Adrenal gland (tissue), 12 donors: ENCODE results near the gene ASCL3. TPM values are rescaled to one million over a fixed set of nuclear protein-coding genes. Genes with fewer than 3 reads are reported as not detected.
"Not testable (repeated sequence)": the region's sequence is repeated elsewhere in the genome, so short reads cannot be mapped to it uniquely, and the experiment has no call there.

Experiments
- DNase-seq, 7 donors: peaks; one replicate each; pipeline ENCODE4 v3.0.0-alpha.2; 2019 to 2020
- H3K27ac ChIP-seq, 5 donors: fragments of 200-600 bp; sonication (generic) in 4 of 5; 1 replicate in 3 of 5; 2 replicates in 2 of 5; pipeline versions ENCODE4 v1.5.1 to v1.8.0; 2016 to 2020; ENCODE audit warnings: mild to moderate bottlenecking in 1 of 5
- H3K27me3 ChIP-seq: fragments of 200-600 bp; 2 replicates; pipeline ENCODE4 v1.8.0; 2021
- H3K36me3 ChIP-seq, 2 donors: fragments of 200-600 bp; replicated peaks in 1 of 2; 1 replicate in 1 of 2; 2 replicates in 1 of 2; pipeline versions ENCODE4 v1.5.1 to v1.8.0; 2018 to 2022
- H3K4me1 ChIP-seq, 2 donors: fragments of 200-600 bp; replicated peaks in 1 of 2; 1 replicate in 1 of 2; 2 replicates in 1 of 2; pipeline versions ENCODE4 v1.5.1 to v1.8.0; 2018 to 2021
- H3K4me3 ChIP-seq, 4 donors: fragments of 200-600 bp; sonication (generic) in 3 of 4; one replicate each; pipeline ENCODE4 v1.5.1; 2016 to 2018
- H3K9me3 ChIP-seq, 3 donors: fragments of 200-600 bp; sonication (generic) in 1 of 3; replicated peaks in 1 of 3; 1 replicate in 2 of 3; 2 replicates in 1 of 3; pipeline versions ENCODE4 v1.5.1 to v1.8.0; 2016 to 2021
- POLR2A ChIP-seq, 2 donors: fragments of 450-650 bp; IDR thresholded peaks; one replicate each; pipeline ENCODE4 v1.6.1; 2017; ENCODE audit warnings: antibody characterized with exemption in 2 of 2, mild to moderate bottlenecking in 2 of 2, moderate library complexity in 1 of 2
- WGBS, 4 donors: extraction: QIAGEN DNeasy Blood & Tissue Kit in 2 of 4; methylation state at CpG; one replicate each; pipeline versions ENCODE4 v1.1.5 to v1.1.7; 2013 to 2017; 5-methylcytosine and 5-hydroxymethylcytosine counted together
- intact Hi-C, 2 donors: fragments of 100-400 bp; cut with DNase I; formaldehyde crosslinking; loops; one replicate each; pipeline versions ENCODE4 v1.14.1 to v1.15.0; 2022 to 2023
- polyA plus RNA-seq, 3 donors: library from polyadenylated mRNA; stranded (reverse); fragments of 200-250 nt in 2 of 3; fragments of 350-450 nt in 1 of 3; fragmentation: Illumina TruSeq in 1 of 3; extraction: RNeasy Lipid Tissue Mini Kit (QIAGEN cat#74804) in 1 of 3; gene quantifications; one replicate each; pipeline ENCODE4 v1.2.3, GENCODE V29; 2013 to 2014
- small RNA-seq, 2 donors: library from RNA; depleted of rRNA; stranded (forward); fragments of <200 nt; gene quantifications; one replicate each; pipeline ENCODE3, GENCODE V24; 2016
- total RNA-seq, 9 donors: library from RNA; depleted of rRNA in 4 of 9; stranded (reverse); fragments of >200 nt in 4 of 9; fragments of 120-200 nt in 1 of 9; fragmentation: NEBNext Ultra II Directional in 1 of 9; extraction: Animal tissue kit (Norgen Biotek cat#: 25700) in 1 of 9; gene quantifications; one replicate each; pipeline versions ENCODE4 v1.1.0 to v1.2.4, GENCODE V29; 2013 to 2023
- TF ChIP-seq, protein P1 (sequence below), 6 experiments: fragments of 450-650 bp in 4 of 6; fragments of 200-600 bp in 2 of 6; sonication (generic) in 1 of 6; IDR thresholded peaks; 1 replicate in 5 of 6; 2 replicates in 1 of 6; pipeline versions ENCODE4 v1.5.1 to v1.8.0; 2016 to 2021; ENCODE audit warnings: antibody characterized with exemption in 6 of 6, mild to moderate bottlenecking in 2 of 6, moderate library complexity in 1 of 6
- donor health status: healthy with polysubstance abuse.
- donor health status: Bipolar disorder and iron deficiency.
- donor health status: DM: yes; HTN: yes; CAD: no.
- donor health status: DM: no; HTN: no; CAD: no.
- donor health status: DM: no; HTN: no; CAD: no.
- donor health status: DM: yes; HTN: yes; CAD: no.

The ASCL3 gene
- total and polyA plus RNA-seq, 12 donors = not detected

GRCh38 chr11:8905528-8906165 is 37.2 kb downstream of the ASCL3 start:
- Histone ChIP-seq H3K4me3 (no peak overlapping the region), H3K9me3 (no peaks in the 10 kb centered on the region), H3K36me3 (no peaks in the 10 kb centered on the region), H3K27ac (no peak overlapping the region), H3K4me1 (peaks cover 0 to 5% of the 10 kb centered on the region in 2 donors), H3K27me3 (no peaks in the 10 kb centered on the region)
- TF ChIP-seq, protein P1, sequence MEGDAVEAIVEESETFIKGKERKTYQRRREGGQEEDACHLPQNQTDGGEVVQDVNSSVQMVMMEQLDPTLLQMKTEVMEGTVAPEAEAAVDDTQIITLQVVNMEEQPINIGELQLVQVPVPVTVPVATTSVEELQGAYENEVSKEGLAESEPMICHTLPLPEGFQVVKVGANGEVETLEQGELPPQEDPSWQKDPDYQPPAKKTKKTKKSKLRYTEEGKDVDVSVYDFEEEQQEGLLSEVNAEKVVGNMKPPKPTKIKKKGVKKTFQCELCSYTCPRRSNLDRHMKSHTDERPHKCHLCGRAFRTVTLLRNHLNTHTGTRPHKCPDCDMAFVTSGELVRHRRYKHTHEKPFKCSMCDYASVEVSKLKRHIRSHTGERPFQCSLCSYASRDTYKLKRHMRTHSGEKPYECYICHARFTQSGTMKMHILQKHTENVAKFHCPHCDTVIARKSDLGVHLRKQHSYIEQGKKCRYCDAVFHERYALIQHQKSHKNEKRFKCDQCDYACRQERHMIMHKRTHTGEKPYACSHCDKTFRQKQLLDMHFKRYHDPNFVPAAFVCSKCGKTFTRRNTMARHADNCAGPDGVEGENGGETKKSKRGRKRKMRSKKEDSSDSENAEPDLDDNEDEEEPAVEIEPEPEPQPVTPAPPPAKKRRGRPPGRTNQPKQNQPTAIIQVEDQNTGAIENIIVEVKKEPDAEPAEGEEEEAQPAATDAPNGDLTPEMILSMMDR (IDR thresholded peaks at IDR 0.05) = no peak
- no peak for TF ChIP-seq POLR2A (IDR thresholded peaks at IDR 0.05)
- intact Hi-C loops = no loop called here
- DNase-seq = no peak
- 62 to 89% (median 81%) methylated on average over 5 of the region's 5 CpGs for WGBS, 4 donors

DNA sequence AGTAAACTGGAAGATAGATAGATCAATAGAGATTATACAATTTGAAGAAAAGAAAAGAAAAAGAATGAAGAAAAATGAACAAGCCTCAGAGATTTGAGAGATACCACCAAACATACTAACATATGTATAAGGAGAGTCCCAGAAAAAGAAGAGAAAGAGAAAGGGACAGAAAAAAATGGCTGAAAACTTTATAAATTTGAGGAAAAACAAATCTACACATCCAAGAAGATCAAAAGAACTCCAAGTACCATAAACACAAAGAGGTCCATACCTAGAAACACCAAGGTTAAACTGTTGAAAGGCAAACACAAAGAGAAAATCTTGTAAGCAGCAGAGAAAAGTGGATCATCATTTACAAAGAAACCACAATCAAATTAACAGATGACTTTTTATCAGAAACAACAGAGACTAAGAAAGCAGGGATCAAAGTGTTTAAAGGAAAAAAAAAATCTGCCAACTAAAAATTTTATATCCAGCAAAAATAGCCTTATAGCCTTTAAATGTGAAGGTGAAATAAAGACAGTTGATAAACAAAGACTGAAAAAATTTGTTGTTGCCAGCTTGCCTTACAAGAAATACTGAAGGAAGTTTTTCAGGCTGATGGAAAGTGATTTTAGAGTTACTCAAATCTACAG is 43.6 kb downstream of the ASCL3 start:
- H3K4me1 ChIP-seq = no peaks in the 10 kb centered on the region
- no peak overlapping the region for H3K4me3 ChIP-seq
- no peak overlapping the region for H3K27ac ChIP-seq
- no peaks in the 10 kb centered on the region for H3K36me3 ChIP-seq
- intact Hi-C loops = no loop called here
- peaks cover 0 to 16% (median 0%) of the 10 kb centered on the region in 3 donors for H3K9me3 ChIP-seq
- TF ChIP-seq, protein P1 (IDR thresholded peaks at IDR 0.05) = no peak
- TF ChIP-seq POLR2A (IDR thresholded peaks at IDR 0.05) = no peak
- H3K27me3 ChIP-seq = no peaks in the 10 kb centered on the region
- no peak for DNase-seq

DNA sequence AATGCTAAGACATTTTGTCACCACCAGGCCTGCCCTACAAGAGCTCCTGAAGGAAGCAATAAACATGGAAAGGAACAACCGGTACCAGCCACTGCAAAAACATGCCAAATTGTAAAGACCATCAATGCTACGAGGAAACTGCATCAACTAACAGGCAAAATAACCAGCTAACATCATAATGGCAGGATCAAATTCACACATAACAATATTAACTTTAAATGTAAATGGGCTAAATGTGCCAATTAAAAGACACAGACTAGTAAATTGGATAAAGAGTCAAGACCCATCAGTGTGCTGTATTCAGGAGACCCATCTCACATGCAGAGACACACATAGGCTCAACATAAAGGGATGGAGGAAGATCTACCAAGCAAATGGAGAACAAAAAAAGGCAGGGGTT is 51.6 kb downstream of the ASCL3 start:
- H3K27me3 ChIP-seq, H3K36me3 ChIP-seq, H3K27ac ChIP-seq, DNase-seq, intact Hi-C loops, H3K9me3 ChIP-seq, H3K4me1 ChIP-seq, H3K4me3 ChIP-seq: not testable (repeated sequence)
- WGBS, 4 donors = 89 to 96% (median 94%) methylated on average over 2 of the region's 2 CpGs

Small RNA genes within 50 kb of the gene (small RNA-seq; reads per million reads assigned to genes)
- gene RF00019 = 0 reads per million in 2 donors

Other genes with a start within 250 kb of the ASCL3 start
- 10 to 100 TPM; 25.1 to 52.9 (median 44.5) TPM for gene AKIP1, start 31.8 kb downstream of the ASCL3 start, total RNA-seq
- gene AKIP1, start 31.8 kb downstream of the ASCL3 start, polyA plus RNA-seq = 10 to 100 TPM; 18.1 to 33.8 (median 24.9) TPM
- not detected for gene C11orf16, start 10.1 kb downstream of the ASCL3 start, total RNA-seq
- under 1 TPM in 1 of 3 donors, not detected in 2; 0.07 TPM for gene C11orf16, start 10.1 kb downstream of the ASCL3 start, polyA plus RNA-seq
- gene TMEM9B, start 21.4 kb upstream of the ASCL3 start, total RNA-seq = 10 to 100 TPM; 29.1 to 69.6 (median 47.2) TPM
- gene TMEM9B, start 21.4 kb upstream of the ASCL3 start, polyA plus RNA-seq = 10 to 100 TPM; 18.6 to 76.3 (median 22.7) TPM
- gene NRIP3, start 61.0 kb upstream of the ASCL3 start, total RNA-seq = 10 to 100 TPM in 6 of 9 donors, 1 to 10 TPM in 3; 5.2 to 42.5 (median 11.9) TPM
- 10 to 100 TPM in 1 of 3 donors, 1 to 10 TPM in 2; 1.4 to 16.1 (median 3.6) TPM for gene NRIP3, start 61.0 kb upstream of the ASCL3 start, polyA plus RNA-seq
- gene SCUBE2, start 148.6 kb upstream of the ASCL3 start, total RNA-seq = 10 to 100 TPM in 2 of 9 donors, 1 to 10 TPM in 7; 1.9 to 47.6 (median 4.9) TPM
- gene SCUBE2, start 148.6 kb upstream of the ASCL3 start, polyA plus RNA-seq = 1 to 10 TPM; 2.3 to 3.8 (median 3.7) TPM